Stimulated activated CD4-positive, alpha-beta T cell treated with anti-CD3 and anti-CD28 coated beads, Interleukin-1b, Interleukin-23, amount 100 ng/mL, for 24 hours (primary cell): Measurements from ENCODE around the gene DDX54.

Experiments
- DNase-seq, 4 experiments: peaks; one replicate each; pipeline ENCODE4 v3.0.0-alpha.2; 2020; ENCODE audit warnings: low read depth in 4 of 4, low spot score in 1 of 4

Gene DDX54, protein sequence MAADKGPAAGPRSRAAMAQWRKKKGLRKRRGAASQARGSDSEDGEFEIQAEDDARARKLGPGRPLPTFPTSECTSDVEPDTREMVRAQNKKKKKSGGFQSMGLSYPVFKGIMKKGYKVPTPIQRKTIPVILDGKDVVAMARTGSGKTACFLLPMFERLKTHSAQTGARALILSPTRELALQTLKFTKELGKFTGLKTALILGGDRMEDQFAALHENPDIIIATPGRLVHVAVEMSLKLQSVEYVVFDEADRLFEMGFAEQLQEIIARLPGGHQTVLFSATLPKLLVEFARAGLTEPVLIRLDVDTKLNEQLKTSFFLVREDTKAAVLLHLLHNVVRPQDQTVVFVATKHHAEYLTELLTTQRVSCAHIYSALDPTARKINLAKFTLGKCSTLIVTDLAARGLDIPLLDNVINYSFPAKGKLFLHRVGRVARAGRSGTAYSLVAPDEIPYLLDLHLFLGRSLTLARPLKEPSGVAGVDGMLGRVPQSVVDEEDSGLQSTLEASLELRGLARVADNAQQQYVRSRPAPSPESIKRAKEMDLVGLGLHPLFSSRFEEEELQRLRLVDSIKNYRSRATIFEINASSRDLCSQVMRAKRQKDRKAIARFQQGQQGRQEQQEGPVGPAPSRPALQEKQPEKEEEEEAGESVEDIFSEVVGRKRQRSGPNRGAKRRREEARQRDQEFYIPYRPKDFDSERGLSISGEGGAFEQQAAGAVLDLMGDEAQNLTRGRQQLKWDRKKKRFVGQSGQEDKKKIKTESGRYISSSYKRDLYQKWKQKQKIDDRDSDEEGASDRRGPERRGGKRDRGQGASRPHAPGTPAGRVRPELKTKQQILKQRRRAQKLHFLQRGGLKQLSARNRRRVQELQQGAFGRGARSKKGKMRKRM

DNA sequence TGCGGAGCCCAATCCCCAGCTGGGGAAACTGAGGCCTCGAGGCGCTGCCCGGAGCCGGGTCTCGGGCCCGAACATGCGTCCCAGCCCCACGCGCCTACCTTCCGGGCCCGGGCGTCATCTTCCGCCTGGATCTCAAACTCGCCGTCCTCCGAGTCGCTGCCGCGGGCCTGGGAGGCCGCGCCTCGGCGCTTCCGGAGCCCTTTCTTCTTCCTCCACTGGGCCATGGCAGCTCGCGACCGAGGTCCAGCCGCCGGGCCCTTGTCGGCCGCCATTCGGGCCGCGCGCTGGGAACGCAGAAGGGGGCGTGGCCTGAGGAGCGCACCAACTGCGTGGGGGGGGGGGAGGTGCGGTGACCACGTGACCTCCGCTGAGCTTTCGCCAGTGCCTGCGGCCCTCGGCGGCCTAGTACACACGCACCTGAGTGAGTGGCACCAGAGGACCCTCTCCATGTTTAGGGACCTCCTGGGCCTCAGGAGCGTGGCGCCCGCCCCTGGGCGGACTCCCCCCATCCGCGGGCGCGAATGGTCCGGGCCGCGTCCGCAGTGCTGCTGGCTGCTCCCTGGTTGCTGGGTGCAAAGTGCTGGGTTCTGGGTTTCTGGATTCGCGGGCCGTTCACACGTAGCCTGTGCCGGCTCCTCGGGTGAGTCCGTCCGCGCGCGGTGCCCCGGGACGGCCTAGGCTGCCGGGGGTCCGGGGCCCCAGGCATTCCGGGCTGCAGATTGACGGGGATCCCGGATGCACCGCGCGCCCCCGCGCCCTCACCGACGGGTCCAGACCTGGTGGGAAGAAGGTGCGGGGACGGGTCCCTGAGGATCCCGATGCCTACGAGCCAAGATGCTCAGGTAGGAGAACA is at the start of gene DDX54, which contains the start of gene RITA1:
TSS of gene DDX54 (minus strand) at position 299 of the 853 bp plus-strand sequence. CDS start at position 272, 27 bp downstream.
TSS of gene RITA1 (plus strand) at position 542 of the 853 bp plus-strand sequence. CDS start 1,026 bp downstream, outside the sequence.
- DNase-seq, result peak; percentile 67 to 74 (median 72)

DNA sequence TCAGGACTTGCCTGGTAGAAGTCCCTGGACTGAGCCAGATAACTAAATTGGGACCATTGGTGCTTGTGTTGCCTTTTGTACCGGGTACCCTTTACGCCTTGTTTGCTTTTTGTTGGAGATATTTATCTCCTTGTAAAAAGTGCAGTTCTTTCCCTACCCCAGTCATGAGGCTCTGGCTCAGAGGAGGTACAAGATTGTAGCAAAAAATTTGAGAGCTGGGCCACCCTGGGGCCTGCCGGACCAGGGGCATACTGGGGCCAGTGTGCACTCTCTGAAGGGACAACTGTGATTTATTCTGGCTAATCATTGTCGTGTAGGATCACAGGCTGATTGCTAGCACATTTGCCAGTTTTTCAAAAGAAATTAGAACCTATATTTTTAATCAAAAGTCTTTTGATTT is 49.2 kb upstream of the DDX54 start:
- no peak for DNase-seq

DNA sequence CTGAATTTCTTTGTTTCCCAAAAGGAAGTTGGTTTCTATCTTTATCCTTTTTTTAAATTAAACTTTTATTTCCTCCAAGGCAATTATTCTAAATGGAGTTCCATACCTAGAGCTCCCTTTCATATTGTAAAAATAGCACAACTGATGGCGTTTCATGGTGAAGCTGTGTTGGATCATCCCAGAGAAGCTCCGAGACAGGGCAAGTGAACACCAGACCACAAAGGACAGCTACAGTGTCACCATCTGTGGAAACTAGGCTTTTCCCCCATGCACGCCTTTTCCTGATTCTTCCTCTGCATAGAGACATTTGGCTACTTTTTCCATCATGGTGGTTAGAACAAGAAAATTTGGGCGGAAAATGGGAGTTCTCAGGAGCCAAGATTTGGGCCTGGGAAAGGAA is 48.7 kb upstream of the DDX54 start:
- DNase-seq, result no peak

DNA sequence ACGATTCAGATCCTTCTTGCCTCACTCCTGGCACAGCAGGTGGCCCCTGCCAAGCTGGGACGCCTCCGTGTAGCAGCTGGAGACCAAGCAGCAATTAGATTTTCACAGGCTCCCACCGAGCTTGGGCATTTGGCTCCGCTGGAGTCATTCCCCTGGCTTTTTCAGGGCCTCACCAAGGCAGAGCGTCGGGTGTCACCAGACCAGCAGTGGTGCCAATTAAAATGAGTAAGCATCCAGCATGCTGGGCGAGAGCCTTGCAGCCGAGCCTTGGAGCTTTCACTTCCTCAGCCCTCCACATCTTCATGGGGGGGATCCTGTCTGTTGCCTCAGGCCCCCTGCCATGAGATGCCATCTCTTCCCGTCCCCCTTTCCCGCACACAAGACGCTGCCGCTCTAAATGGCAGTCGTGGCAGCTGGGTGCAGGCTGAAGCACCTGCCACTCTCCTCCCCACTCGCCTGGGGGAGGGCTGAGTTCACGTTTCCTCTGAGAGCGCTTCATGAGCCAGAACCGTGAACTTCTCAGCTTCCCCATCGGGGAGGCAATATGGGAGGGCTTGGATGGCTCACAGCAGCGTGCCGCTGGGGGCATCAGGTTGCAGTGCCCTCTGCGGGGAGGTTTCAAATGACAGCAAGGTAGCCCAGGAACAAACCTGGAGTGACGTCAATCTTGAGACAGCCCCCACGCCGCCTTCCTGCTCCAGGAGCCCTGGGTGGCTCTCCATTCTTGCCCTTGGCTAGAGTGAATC is 47.7 kb upstream of the DDX54 start:
- peak in 3 of 4 experiments; percentile 18 to 39 (median 31) for DNase-seq

DNA sequence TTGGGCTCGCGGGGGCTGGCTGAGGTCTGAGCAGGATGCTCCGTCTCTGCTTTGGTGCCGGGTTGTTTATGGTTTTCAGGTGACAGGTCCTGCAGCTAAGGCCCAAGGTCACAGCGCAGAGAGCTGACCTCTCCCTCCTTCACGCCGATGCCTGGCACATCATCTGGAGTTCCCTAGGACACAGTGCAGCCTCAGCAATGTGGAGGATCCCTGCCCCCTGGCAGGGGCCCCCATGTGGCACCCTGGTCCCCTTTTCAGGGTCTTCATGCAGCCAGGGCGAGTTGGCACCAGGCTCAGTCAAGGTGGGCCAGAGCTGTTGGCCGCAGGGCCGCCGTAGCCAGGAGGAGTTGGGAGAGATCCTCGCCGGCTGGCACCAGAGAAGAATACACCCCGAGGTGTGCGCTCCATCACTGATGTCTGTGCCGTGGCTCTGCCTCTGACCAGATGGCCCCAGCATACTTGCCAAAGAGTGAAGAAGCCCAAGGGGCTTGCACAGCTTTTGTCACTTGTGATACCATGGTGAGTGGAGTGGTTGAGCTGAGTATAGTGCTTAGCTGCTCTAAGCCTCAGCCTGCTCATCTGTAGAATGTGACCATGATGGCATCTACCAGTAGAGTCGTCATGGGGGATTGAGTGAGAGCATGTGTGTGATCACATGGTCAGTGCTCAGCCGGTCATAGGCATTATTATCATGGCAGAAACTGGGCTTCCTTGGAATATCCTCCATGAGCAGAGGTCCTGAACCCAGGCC is 47.0 kb upstream of the DDX54 start:
- DNase-seq, result no peak

DNA sequence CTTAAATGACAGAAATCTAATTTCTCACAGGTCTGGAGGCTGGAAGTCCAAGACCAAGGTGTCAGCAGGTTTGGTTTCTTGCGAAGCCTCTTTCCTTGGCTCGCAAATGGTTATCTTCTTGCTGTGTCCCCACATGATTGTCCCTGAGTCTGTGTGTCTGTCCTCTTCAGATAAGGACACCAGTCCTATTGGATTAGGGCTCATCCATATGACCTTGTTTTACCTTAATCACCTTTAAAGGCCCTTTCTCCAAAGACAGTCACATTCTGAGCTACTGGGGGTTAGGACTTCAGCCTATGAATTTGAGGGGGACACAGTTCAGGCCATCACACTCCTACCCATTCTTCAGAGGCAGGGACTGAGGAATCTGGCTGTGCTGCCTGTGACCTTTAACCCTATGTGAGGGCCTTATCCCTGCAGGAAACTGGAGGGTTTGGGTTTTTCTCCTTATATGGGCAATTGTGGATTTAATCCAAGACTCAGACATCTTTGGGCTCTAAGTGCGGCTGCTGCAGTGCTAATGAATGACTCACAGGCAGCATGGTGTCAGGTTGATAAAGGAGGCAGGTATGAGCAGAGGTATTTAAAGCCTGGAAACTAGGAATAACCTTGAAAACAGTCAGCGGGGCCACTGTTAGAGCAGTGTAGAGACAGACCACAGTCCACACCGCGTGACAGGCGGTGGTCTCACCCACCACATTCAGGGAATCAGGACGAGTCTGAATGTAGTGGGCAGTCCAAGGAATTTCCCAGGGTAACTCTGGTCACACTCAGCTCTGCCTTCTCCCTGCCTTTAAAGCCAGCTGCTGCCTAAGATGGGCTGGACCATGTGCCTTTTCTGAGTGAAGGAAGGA is 46.2 kb upstream of the DDX54 start:
- no peak for DNase-seq

DNA sequence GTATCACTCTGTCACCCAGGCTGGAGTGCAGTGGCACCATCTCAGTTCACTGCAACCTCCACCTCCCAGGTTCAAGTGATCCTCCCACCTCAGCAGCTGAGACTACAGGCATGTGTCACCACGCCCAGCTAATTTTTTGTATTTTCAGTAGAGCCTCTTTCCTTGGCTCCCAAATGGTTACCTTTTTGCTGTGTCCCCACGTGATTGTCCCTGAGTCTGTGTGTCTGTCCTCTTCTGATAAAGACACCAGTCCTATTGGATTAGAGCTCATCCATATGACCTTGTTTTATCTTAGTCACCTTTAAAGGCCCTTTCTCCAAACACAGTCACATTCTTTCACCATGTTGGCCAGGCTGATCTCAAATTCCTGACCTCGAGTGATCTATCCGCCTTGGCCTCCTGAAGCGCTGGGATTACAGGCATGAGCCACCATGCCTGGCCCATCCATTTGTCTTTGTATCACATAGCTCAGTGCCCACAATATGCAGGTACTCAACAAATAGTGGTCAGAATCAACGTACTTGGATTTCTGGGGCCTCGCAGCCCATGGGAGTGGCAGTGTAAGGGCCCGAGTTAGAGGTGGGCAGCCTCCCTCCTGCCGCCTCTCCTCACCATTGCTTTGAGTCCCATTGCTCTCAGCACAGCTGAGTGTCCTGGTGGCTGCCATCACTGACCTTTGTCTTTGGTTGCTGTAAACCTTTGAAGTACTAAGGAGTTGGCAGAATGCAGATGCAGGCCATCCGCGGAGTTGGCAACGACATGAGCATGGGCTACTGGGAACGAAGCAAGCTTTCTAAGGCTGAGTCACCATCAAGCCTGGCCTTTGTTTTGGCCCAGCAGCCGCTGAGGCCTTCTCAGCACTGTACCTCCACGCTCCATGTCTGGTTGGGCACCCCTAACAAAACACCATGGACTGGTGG is 45.3 kb upstream of the DDX54 start:
- DNase-seq, result no peak

DNA sequence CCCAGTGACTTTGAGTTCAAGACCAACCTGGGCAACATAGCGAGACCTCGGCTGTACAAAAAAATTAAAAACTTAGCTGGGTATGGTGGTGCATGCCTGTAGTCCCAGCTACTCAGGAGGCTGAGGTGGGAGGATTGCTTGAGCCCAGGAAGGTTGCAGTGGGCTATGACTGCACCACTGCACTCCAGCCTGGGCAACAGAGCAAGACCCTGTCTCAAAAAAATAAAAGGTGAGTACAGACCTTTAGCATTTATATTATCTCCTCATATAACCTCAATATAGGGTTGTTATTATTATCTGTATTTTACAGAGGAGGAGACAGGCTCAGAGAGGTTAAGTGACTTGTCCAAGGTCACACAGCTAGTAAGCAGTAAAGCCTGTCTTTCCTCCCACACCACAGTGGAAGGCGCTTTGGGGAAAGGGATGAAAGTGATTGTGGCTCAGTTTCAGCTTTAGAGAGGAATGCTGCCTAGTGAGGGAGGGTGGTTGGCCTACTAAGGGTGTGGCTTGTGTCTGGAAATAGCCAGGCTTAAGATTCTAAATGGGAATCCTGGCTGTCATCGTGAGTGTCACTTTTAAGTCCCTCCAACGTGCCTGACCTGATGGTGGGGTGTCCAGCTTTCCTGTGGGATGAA is 43.2 kb upstream of the DDX54 start:
- no peak for DNase-seq

DNA sequence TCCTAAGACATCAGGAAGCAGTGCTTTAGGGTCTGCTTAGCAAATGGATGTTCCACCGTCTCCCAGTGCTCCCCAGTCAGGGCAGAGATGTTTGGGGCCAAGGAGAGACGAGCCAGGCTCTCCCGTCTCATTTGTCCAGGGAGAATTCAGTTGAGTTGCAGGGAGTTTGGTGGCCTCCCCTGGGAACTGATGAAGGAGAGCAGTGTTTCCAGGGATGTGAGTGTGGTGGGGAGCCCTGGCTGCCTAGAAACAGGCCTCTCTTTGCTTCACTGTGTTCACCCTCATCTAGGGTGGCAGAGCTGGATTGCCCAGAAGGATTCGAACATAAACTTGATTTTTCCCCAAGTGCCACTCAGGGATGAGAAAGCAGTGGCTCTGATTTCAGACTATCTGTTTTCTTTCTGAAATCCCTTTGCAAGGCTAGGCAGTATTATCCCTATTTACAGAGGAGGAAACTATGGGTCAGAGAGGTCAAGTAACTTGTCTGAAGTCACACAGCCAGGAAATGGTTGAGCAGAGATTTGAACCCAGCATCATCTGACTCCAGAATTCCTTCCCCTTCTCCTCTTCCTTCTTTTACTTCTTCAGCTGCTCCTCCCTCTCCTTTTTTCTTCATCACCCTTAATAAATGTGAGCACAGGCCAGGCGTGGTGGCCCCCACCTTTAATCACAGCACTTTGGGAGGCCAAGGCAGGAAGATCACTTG is 42.6 kb upstream of the DDX54 start:
- DNase-seq, result no peak

DNA sequence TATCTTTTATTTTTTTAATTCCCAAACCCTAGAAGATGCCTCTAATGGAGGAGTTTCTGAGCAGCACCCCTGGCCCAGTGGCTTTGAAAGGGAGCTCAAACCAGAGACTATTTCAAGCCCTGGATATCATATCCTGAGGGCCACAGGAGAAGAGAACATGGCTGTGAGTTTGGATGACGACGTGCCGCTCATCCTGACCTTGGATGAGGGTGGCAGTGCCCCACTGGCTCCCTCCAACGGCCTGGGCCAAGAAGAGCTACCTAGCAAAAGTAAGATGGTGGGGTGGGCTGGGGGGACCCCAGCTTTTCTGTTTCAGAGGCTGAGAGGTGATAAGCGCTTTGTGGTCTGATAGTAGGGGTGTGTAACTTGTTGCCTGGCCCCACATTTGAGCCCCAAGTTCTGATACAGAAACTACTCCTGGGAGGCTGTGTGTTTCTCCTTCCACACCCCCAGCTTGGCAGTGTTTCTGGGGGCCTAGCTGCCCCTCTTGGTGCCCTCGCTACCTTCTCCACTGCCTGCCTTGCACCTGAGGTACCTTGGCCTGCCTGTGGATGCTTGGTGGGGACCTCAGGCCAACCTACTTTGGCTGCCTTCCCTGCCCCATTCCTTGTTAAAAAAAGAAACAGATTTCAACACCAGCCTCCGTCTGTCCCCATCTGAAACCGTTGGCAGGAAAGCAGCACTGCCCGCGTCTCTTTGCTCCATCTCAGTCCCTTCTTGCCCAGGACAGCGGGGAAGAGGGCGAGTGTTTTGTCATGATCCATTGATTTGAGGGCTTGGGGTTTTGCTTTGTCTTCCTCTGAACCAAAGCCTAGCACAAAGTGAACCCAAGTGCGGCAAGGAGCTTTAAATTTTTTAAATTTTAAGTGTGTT is 41.7 kb upstream of the DDX54 start:
- no peak for DNase-seq

DNA sequence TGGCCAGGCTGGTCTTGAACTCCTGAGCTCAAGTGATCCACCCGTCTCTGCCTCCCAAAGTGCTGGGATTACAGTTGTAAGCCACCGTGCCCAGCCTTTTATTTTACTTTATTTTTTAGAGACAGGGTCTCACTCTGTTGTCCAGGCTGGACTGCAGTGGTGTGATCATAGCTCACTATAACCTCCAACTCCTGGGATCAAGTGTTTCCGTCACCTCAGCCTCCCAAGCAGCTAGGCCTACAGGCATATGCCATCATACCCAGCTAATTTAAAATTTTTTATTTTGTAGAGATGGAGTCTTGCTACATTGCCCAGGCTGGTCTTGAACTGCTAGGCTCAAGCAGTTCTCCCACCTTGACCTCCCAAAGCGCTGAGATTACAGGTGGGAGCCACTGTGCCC is 39.7 kb upstream of the DDX54 start:
- no peak for DNase-seq

DNA sequence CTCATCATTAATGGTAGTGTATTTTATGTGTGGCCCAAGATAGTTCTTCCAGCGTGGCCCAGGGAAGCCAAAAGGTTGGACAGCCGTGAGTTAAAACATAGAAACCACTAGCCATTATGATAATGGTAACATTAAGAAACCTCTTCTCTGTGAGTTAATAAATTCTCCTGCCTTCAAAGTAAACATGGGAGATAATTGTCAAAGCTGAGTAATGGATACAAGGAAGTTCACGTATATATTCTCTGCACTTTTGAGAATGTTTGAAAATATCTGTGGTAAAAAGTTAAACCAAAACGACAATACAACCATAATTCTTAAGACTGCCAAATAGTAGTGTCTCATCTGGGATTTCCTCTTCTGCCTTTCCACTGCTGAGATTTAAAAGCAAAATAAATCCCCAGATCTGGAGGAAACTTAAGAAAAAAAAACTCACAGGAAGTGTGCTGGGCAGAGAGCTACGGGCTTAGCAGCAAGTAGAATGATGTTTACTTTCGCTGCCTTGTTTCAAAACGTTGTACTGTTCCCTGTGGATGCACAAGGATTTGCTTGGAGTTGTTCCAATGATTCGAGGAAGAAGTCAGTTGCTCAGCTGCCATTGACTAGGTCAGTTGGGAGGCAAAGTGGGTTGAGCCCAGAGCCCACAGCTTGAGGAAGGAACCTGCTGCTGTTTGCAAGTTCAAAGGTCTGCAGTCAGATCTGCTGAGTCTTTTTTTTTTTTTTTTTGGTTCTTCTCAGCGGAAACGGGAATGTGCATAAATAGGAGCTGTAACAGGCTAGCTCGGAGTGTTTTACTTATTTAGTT is 37.7 kb upstream of the DDX54 start:
- no peak for DNase-seq

DNA sequence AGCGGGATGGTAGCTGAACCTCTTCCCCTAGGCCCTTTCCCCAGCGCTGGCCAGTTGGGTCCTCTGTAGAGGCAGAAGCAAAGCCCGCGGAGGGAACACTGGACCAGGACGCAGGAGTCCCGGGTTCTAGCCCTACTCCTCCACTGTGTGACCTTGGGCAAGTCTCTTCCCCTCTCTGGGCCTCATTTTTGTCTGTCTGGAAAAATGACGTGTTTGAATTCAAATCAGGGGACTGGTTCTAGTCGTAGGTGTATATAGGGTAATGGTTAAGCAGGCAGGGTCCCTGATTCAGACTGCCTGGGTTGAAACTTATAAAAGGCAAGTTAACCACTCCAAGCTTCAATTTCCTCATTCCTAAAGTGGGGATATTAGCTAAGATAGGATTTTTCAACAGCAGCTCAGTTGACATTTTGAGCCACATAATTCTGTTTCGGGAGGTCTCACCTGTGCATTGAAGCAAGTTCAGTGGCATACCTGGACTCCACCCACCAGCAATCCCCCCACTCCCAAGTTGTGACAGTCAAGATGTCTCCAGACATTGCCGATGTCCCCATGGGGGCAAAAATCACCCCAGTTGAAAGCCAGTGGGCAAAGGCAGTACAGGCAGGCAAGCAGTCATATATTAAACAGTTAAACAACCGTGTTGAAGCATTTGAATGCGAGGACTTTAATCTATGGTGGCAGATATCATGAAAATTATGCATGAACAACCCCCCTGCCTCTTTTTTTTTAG is 36.9 kb upstream of the DDX54 start:
- DNase-seq, result no peak
